Hematopoietic multipotent progenitor cell treated with erythropoietin and hydrocortisone succinate and interleukin-3 and kit ligand, for 4 days (in vitro differentiated cells): ENCODE results near the gene ST6GALNAC3.
A peak's percentile ranks its signal among the peaks of the same experiment; 100 is the strongest.
"Not testable (repeated sequence)": the region's sequence is repeated elsewhere in the genome, so short reads cannot be mapped to it uniquely, and the experiment has no call there.

Source experiments
- DNase-seq: peaks from one replicate; pipeline ENCODE4 v3.0.0-alpha.2; 2015

ST6GALNAC3 gene

DNA sequence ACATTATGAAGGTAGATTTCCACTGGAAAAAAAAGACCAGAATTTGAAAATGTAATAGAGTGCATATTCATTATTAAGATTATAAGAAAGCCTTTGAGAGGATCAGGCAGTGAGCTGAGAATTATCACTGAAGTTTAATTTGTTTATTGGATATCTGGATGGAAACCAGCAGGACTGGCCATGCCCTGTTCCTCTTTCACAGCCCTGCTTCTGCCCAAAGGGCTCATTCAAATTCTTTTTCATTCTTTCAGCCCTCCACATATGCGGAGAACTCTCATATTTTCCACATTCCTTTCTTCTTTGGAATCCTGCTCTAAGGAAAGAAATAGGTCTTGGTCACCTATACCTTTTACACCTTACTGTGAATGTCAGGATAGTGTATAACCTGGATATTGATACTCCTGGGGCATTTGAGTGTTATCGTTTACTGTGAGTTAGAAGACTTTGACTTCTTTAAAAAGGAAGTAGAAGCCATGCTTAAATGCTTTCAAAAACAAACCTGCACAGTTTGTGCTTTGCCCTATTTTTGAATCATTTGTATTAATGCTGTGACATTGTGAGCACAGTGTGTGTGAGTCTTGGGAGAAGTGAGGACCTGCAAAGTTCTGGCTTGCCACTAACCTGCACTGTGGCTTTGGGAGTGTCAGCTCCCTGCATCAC lies 35.5 kb downstream of the ST6GALNAC3 start:
- no peak for DNase-seq

DNA sequence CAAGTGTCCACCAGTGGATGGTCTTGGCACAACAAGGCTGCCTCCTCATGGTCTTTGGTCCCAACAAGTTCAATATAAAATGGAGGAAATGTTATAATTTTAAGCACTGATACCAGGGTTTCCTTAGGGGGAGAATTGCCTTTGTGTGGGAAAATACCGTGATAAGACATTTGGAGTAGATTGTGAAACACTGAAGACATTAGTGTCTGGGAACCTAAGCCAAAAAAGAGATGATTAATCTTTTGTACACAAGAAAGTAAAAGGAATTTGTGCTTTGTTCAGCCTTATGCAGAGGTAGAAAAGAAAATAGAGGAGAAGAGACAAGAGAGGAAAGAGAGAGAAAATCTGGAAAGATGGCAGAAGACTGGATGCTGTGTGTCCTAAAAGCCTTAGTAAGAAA lies 36.1 kb downstream of the ST6GALNAC3 start:
- DNase-seq: no peak

DNA sequence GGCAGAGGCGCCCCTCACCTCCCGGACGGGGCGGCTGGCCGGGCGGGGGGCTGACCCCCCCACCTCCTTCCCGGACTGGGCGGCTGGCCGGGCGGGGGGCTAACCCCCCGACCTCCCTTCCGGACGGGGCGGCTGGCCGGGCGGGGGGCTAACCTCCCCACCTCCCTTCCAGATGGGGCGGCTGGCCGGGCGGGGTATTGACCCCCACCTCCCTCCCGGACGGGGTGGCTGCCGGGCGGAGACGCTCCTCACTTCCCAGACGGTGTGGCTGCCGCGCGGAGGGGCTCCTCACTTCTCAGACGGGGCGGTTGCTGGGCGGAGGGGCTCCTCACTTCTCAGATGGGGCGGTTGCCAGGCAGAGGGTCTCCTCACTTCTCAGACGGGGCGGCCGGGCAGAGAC lies 37.8 kb downstream of the ST6GALNAC3 start:
- not testable (repeated sequence) for DNase-seq

DNA sequence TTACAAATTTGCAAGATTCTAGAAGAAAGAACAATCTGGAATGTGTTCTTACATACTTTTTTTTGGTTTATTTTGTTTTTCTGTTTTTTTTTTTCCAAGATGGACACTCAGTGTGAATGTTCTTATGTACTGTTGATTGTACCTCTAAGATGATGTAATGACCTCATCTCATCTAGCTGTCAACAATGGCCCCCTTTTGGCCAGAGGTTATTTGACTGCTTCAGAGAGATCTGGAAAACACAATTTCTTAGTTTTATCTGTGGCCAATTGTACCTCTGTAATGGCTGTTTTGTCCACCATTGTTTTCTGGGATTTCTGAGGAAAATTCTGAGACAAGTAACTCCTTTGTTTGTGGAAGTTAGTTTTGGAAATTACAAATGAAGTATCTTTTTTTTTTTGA lies 38.9 kb downstream of the ST6GALNAC3 start:
- DNase-seq: no peak

DNA sequence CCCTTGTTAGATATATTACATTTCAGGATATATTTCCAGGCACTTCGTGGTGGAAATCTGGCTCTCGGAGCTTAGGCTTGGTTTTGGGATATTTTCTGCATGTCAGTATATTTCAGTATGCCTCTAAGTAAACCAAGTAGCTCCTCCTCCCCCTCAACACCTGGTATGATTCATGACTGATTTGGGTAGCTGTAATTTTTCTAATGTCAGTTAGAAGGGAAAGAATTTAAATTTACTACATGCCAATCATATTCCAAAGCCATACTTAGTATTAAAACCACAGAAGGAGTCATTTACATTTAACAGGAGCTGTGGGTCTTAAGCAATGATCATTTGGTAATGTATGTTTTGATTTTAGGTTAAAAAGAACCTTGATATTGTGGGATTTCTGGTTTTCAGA lies 40.6 kb downstream of the ST6GALNAC3 start:
- no peak for DNase-seq

DNA sequence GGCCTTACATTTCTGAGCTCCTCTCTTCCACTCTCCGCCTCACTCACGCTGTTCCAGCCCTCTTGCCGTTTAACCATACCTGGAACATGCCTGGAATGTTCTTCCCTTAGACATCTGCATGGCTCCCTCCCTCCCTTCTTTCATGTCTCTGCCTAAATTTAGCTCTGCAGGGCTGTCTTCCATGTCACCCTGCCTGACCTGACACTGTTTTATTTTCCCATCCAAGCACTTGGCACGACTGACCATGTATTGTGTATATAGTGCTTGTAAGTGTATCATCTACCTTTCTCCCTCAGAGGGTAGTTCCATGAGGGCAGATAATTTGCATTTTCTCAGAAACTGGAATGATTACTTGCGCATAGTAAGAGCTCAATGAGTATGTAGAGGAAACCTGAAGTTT lies 47.3 kb downstream of the ST6GALNAC3 start:
- DNase-seq: no peak

DNA sequence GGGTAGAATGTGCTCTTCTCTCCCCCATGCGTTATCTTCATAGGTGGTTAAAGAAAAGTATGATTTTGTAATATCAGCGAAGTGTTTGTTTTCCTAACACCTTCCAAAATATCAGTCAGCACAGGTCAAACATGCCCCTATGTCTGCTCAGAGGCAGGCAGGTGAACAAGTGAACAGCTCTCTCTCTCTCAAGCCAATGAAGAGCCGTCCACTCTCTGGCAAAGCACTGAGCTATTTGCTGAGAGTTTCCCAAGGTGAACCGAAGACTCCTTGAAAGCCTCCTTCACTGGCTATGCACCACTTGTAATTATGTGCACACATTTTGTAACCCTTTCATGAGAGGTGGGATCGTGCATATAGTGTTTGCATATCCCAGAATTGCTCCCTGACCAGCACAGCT lies 47.7 kb downstream of the ST6GALNAC3 start:
- DNase-seq: no peak

DNA sequence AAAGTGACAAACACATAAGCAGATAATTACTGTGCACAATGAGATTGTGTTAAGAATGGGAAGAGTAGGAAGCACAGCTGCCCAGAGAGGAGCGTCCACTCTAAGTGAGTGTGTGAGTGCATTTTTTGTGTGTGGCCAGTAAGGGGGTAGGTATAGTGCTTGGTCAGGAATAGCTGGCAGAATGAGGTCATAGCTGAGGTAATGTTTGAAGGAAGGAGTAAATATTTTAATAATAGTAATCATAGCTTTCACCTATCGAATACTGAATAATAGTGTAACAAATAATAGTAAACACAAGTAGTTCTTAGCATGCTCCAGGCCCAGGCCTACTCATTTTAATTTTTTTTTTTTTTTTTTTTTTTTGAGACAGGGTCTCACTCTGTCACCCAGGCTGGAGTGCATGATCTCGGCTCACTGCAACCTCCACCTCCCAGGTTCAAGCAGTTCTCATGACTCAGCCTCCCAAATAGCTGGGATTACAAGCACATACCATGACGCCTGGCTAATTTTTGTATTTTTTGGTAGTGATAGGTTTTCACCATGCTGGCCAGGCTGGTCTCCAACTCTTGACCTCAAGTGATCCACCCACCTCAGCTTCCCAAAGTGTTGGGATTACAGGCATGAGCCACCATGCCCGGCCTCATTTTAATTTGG lies 49.0 kb downstream of the ST6GALNAC3 start:
- not testable (repeated sequence) for DNase-seq

DNA sequence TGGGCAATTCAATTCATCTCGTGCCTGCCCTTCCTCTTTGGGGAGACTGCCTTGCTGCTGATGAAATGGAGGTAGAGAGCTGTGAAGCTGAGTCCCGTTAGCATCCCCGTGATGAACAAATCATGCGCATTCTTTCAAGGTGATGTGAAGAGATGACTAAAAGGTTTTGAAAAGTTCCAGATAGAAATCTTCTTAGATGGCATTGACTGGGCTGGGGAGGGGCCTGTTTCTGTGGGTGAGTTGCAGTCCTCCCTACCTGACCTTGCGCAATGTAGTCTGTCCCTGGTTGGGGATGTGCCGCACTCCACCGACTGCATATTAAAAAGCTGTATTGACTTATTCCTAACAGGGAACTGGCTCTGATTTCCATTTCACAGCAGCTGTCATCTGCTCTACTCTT lies 49.6 kb downstream of the ST6GALNAC3 start:
- DNase-seq: no peak

DNA sequence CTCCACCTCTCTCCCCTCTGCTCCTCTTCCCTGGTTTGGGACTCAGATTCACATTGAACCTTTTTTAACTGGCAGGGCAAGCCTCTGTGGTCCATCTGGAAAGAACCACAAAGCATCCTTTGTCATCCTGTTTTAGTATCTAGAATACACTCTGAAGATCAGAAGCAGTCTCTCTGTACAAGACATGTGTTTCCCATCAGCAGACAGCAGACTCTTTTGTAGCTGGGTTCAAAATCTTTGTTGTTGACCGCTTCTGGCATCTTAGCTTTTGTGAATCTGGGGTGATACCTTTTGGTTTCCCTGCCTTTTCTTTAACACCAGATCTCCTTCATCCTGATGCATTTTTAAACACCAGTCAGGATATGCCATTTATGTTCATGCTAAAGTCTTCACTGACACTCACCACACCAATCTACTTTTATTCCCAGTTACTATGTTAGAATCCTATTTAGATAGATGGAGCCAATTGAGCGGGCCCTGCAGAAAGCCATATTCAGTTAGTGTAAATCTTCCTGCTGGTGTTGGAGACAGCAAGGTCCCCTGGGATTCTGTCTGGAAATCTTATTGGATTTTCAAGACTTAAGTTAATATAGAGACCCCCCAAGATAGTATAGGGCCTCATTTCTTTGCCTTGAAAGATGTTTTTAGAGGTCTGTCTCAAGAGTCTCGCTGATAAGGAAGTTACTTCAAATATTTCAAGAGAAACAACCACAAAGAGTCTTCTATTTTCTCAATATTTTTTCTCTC lies 51.1 kb downstream of the ST6GALNAC3 start:
- no peak for DNase-seq

DNA sequence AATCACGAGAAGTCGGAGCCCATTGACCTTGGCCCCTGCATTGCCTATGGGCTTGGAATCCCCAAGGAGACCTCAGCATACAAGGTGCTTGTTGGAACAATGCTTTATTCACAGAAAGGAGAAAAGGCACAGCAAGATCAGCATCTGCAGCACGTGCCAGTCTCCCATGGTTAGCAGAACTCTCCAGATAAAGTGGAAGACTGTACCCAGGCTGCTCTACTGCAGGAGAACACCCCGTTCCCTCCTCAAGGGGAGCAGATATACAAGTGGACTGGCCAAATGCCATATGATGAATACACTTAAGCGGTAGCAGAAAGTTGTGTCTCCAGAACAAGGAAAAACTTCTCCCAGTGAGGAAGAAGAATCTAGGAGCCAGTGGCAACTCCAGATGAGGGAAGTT lies 53.5 kb downstream of the ST6GALNAC3 start:
- no peak for DNase-seq

DNA sequence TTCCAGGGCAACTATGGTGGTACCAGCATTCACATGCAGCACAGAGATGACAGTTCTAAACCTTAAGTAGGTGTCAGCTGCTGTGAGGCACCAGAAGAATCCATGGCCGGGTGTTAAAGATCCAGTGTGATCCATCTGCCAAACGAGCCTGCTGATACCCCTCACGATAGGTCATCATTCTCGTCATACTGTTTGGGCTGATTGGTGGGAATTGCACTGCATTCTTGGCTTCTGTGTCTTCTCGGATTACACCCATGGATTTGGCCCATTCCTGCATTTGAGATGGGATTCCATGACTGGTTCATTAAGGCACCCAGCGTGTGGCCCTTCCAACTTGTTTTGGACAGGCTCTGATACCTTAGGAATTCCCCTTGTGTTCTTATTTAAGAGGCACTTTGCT lies 55.2 kb downstream of the ST6GALNAC3 start:
- no peak for DNase-seq

DNA sequence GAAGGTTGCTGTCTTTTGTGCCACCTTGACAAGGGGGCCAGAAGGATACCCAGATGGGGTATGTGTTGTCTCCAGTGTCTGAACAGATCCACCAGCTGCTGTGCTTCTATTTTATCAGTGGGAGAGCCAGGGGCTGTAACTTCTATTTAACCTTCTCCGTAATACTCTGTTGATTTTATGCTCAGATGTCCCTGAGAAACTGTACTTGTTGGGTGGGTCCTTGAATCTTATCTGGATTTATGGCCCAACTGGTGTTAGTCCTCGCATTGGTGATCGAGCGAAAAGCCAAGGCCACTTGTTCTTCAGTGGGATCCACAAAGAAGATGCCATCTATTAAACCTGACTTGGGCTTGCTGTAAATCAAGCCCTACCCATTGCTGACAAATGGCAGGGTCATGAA lies 56.4 kb downstream of the ST6GALNAC3 start:
- DNase-seq: no peak

DNA sequence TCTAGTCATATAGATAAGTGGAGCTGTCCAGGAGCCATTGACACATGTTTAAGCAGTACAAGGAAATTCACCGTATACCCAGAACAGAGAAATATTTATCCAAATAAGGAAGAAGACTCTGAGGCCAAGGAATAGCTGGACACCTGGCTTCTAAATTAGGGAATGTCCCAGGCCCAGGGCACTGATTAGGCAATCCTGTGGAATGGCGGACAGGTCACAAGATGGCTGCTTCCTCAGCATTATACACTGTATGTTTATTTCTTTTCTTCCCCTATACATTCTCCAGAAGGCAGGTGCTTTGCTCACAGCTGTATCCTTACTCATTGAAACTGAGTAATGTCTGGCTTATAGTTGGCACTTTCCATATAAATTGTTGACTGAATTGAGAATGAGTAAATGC lies 59.4 kb downstream of the ST6GALNAC3 start:
- DNase-seq: no peak

DNA sequence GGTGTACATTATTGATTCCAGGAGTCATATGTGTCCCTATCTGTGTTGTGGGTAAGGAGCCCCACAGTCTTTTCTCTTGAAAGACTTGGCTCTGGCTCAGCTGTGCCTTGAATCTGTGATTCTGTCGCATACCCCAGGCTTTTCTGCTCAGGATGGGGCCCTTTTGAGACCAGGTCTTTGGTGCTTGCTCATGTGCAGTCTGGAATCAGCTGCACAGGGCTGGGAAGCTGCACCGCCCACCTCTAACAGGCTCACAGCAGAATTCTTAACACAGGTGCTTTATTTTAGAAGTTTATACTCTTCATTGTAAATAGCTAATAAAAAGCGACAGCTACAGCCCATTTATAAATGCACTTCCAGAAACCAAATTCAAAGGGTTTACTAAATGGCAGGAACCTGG lies 61.3 kb downstream of the ST6GALNAC3 start:
- no peak for DNase-seq

DNA sequence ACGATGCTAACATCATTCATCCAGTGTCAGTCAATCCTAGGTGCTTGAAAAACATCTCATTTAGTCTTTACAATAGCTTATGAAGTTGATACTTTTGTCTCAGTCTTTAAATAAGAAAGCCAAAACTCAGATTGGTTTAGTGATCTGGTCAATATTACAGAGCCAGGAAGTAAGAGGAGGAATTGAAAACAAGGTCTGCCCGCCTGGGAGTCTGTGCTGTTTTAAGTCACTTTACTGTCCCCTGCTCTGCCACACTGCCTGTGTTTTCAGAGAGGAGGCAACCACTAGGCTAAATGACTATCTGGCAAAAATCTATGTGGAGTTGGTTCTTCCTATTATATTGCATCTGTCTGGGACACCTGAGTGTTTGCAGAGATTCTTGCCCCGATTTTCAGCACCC lies 62.3 kb downstream of the ST6GALNAC3 start:
- DNase-seq: no peak

DNA sequence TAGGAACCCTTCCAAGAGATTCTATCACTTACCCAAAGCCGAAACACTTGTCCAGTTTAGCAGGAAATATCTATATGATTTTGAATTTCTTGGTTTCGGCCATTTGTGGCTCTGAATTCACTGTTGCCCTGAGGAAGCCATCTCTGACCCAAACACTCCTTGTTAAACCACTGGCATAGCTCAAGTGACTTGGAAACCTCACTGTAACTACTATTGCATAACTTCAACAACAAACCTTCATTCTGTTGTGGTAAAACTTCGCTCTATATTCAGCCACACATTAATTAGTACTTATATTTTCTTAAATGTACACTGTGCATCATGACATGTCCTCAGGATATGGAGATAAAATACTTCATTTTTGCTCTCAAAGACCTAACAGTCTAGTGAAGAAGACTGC lies 63.2 kb downstream of the ST6GALNAC3 start:
- DNase-seq: peak; percentile 35

DNA sequence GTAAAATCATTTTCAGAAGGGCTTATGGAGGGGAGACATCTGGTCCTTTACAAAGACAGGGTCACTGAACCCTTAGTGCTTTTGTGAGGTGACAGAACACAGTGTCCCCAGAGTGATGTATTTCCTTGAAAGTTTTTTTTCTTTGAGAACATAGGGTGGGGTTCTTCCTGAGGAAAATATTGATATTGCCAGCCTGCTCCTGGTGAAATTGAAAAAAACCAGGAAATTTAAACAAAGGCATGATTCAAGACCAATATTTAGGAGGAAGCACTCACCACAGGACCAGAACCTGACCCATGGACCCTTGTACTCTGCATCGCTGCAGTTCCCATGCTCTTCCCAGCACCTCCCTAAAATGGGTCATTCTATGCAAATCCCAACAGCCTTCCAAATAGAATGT lies 63.7 kb downstream of the ST6GALNAC3 start:
- DNase-seq: no peak

DNA sequence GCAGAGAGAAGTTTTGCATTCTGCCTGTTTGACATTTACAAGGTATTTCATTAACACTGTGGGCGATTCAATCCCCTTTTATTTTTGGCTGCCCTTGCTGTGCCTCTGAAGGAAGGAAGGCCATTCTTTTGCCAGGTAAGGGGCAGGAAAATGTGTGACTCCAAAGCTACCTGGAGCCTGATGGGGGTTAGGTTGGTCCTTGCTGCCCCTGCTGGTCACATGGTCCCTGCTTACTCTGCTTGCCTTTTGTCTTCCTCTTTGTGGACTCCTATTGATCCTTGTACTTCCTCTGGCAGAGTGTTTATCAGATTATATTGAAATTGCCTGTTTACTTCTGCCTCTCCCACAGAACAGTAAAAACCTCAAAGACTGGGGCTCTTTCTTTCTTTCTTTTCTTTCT lies 65.7 kb downstream of the ST6GALNAC3 start:
- DNase-seq: peak; percentile 18

DNA sequence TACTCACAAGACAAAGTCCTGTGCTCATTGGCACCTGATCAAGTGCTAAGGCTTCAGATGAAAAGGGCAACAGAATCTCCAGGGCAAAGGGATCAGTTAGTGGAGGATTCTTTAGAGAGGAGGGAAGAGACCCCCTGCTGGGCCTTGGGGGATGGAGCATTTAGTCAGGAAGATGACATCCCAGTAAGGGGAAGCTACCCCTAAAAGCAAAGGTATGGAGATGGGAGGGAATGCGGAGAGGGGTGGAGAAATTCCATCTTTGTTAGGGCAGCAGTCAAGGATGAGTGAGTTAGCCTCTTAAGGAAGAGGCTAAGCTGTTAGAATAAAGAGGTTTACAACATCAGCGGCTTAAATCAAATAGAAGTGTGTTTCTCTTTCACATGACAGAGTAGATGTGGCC lies 67.4 kb downstream of the ST6GALNAC3 start:
- no peak for DNase-seq

DNA sequence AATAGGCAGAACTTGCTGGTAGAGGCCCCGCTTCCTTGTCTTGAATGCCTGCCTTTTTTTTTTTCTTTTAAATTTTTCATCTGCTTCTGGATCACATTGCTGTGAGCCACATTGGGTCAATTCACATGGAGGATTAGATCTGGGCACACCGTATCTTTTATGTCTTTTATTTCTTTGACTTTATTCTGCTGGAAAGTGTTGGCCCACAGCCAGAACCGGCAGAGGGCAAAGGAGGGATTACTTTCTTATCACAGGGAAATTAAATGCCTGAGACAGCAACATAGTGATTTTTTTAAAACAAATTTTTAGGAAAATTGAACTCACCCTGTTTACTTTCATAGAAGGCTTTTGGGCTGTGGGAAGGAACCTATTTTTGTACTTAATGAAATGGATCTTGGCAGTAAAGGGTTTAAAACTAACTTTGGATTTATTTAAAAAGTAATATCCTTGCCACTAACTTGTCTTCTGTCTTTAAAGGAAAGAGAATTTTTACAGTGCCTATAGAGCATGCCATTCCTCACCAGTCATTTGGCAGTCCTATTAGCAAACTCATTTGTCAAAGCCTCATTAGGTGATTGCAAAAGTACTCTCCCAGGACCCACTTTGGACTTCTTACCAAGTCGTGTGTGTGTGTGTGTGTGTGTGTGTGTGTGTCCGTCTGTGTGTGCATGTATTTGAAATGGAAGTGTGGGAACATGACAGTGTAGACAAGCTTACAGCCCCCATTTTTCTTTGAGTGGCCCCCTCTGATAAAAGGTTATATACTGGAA lies 68.4 kb downstream of the ST6GALNAC3 start:
- DNase-seq: no peak

DNA sequence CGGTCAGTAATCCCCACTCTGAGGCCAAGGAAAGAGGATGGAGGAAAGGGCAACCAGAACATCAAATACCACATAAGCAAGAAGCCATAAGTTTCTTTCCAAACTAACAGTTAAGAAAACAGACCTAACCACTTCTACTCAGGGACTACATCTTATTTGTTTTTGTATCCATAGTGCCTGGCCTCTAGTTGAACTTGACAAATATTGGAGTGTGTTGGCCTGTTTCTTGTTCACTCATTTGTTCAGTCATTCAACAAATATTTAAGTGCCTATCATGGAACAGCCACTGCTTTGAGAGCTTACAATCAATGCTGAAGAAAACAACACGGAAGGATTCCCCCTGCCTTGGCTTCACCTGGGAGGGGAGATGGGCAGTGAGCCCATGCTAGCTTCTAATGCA lies 69.7 kb downstream of the ST6GALNAC3 start:
- DNase-seq: no peak

DNA sequence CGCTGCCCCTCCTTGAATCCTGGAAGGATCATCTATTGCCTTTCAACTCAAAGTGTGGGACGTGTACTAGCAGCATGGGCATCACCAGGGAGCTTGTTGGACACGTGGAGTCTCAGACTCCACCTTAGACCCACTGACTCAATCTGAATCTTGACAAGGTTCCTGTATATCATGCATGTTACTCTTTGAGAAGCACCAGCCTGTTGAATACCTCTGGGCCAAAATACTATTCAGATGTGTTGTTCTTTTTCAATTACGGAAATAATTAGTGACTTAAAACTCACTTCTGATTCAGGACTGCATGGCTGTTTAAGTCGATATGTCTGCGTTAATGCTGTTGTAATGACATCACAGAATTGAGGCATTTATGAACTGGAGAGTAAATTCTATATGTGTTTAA lies 70.8 kb downstream of the ST6GALNAC3 start:
- no peak for DNase-seq

DNA sequence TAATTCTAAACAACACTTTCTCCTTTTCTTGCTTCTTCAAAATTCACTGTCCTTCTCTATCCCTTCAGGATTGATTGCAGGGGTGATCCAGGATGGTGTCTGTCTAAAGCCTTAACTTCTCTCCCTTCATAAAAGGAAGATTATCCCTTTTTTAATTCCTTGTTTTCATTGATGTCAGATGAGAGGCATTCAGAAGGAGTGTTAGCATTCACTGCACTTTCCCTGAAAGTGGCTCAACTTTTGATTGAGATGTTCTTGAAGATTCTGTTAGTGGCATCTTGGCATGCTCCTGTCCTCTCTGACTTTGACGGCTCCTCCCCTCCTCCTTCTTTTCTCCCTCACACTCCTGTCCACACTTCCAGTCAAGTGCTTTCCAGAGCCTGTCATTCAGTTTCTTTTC lies 71.6 kb downstream of the ST6GALNAC3 start:
- no peak for DNase-seq
